Right lobe of liver (tissue), 6 donors: Measurements from ENCODE around the gene ITPR2. TPM values are rescaled to one million over a fixed set of nuclear protein-coding genes. Genes with fewer than 3 reads are reported as not detected.
"Not testable (repeated sequence)": the region's sequence is repeated elsewhere in the genome, so short reads cannot be mapped to it uniquely, and the experiment has no call there.

Experiments used
- ATAC-seq, 4 donors: fragments of 200-7000 bp; cut with Tn5 transposase; one replicate each; pipeline ENCODE4 v1.9.1; 2020; ENCODE audit warnings: mild to moderate bottlenecking in 4 of 4, moderate library complexity in 4 of 4
- DNase-seq, 3 donors: peaks; one replicate each; pipeline ENCODE4 v3.0.0-alpha.2; 2020
- H3K27ac ChIP-seq, 3 donors: fragments of 200-600 bp; one replicate each; pipeline ENCODE4 v1.8.0; 2022
- H3K27me3 ChIP-seq, 2 donors: fragments of 200-600 bp; one replicate each; pipeline ENCODE4 v1.8.0; 2022
- H3K36me3 ChIP-seq, 4 donors: fragments of 200-600 bp; sonication (generic) in 1 of 4; one replicate each; pipeline versions ENCODE4 v1.5.1 to v1.8.0; 2017 to 2022; ENCODE audit warnings: control low read depth in 1 of 4
- H3K4me1 ChIP-seq, 4 donors: fragments of 200-600 bp; sonication (generic) in 1 of 4; one replicate each; pipeline versions ENCODE4 v1.5.1 to v1.8.0; 2017 to 2022; ENCODE audit warnings: control low read depth in 1 of 4
- H3K4me3 ChIP-seq, 3 donors: fragments of 200-600 bp; one replicate each; pipeline ENCODE4 v1.8.0; 2022
- H3K9me3 ChIP-seq, 4 donors: fragments of 200-600 bp; sonication (generic) in 1 of 4; one replicate each; pipeline versions ENCODE4 v1.5.1 to v1.8.0; 2017 to 2022; ENCODE audit warnings: control low read depth in 1 of 4
- POLR2A ChIP-seq: fragments of 450-650 bp; IDR thresholded peaks from one replicate; pipeline ENCODE4 v1.6.1; 2017; ENCODE audit warnings: antibody characterized with exemption, mild to moderate bottlenecking
- WGBS: methylation state at CpG from one replicate; pipeline ENCODE4 v1.1.6; 2018; ENCODE audit warnings: low coverage, low lambda C conversion rate; ENCODE audit not compliant: insufficient coverage; ENCODE audit errors: missing lambda C conversion rate; 5-methylcytosine and 5-hydroxymethylcytosine counted together
- intact Hi-C, 2 donors: fragments of 100-400 bp; cut with DNase I; formaldehyde crosslinking; loops; one replicate each; pipeline versions ENCODE4 v1.11.2 to v1.14.1; 2022
- total RNA-seq, 6 experiments: library from RNA; depleted of rRNA in 2 of 6; stranded (reverse); fragments of >200 nt in 2 of 6; fragmentation: NEBNext Ultra II Directional in 3 of 6; extraction: Animal tissue kit (Norgen Biotek cat#: 25700) in 3 of 6; gene quantifications; one replicate each; pipeline versions ENCODE4 v1.1.0 to v1.2.4, GENCODE V29; 2016 to 2023
- TF ChIP-seq, protein P1 (sequence below), 4 donors: fragments of 200-600 bp in 3 of 4; fragments of 450-650 bp in 1 of 4; IDR thresholded peaks; one replicate each; pipeline versions ENCODE4 v1.5.1 to v1.8.0; 2016 to 2022; ENCODE audit warnings: antibody characterized with exemption in 4 of 4, mild to moderate bottlenecking in 2 of 4
- donor health status: DM: no; HTN: yes; CAD: no.
- donor health status: DM: no; HTN: no; CAD: no.
- donor health status: DM: no; HTN: no; CAD: no.
- donor health status: DM: no; HTN: yes; CAD: no.
- donor health status: DM: no; HTN: yes; CAD: no.

ITPR2 gene
- total RNA-seq, 6 experiments from 2014 or later: 39.3 to 114 (median 57.2) TPM

DNA sequence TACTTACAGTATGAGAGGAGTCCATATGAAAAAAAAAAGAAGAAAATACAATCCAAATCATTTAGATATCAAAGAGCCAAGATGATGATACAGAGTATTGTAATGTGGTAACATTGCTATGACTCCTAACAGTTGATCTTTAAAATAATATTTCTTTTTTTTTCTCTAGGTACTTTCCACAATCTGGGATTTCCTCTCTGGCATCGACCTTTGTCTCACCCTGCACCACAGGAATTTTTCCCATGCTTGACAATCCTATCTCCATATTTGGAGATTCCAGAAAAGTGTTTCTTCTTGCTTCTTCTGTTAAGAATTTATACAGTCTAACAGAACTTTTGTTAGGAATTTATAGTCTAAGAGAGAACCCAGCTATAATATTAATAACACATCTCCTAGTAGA lies 184.4 kb downstream of the ITPR2 start:
- Histone ChIP-seq H3K27ac (no peak overlapping the region), H3K9me3 (no peaks in the 10 kb centered on the region), H3K4me1 (peaks cover 0 to 22% (median 5%) of the 10 kb centered on the region in 4 donors), H3K27me3 (no peaks in the 10 kb centered on the region), H3K4me3 (no peak overlapping the region), H3K36me3 (peaks cover 0 to 25% (median 0%) of the 10 kb centered on the region in 4 donors)
- intact Hi-C loops: no loop called here
- 16% methylated on average over 1 of the region's 1 CpG for WGBS
- TF ChIP-seq, protein P1, sequence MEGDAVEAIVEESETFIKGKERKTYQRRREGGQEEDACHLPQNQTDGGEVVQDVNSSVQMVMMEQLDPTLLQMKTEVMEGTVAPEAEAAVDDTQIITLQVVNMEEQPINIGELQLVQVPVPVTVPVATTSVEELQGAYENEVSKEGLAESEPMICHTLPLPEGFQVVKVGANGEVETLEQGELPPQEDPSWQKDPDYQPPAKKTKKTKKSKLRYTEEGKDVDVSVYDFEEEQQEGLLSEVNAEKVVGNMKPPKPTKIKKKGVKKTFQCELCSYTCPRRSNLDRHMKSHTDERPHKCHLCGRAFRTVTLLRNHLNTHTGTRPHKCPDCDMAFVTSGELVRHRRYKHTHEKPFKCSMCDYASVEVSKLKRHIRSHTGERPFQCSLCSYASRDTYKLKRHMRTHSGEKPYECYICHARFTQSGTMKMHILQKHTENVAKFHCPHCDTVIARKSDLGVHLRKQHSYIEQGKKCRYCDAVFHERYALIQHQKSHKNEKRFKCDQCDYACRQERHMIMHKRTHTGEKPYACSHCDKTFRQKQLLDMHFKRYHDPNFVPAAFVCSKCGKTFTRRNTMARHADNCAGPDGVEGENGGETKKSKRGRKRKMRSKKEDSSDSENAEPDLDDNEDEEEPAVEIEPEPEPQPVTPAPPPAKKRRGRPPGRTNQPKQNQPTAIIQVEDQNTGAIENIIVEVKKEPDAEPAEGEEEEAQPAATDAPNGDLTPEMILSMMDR (IDR thresholded peaks at IDR 0.05): no peak
- no peak for DNase-seq
- ATAC-seq: peak in 1 of 4 donors; percentile 47

DNA sequence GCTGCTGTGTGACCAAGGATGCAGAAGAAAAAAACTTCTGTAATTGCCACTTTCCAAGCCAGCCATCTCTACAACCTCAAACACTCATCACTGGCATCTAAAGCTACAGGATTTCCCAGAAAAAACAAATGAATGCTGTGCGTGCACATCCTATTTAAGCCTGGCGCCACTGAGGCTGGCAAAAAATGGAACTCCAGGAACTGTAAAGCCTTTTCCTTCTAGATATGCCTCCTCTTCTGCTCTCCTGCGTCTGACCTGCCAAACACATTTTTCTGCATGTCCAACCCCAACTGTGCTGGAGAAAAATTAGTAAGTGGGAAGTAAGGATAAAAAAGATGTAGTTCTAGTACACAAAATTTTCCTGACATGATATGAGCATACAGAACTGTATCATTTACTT lies 184.9 kb downstream of the ITPR2 start:
- H3K9me3 ChIP-seq: no peaks in the 10 kb centered on the region
- peaks cover 0 to 20% (median 0%) of the 10 kb centered on the region in 4 donors for H3K36me3 ChIP-seq
- WGBS: 68% methylated on average over 3 of the region's 3 CpGs
- DNase-seq (no peak), ATAC-seq (peak in 2 of 4 donors; percentile 9 to 11)
- H3K27me3 ChIP-seq: no peaks in the 10 kb centered on the region
- intact Hi-C loops: no loop called here
- H3K4me1 ChIP-seq: peaks cover 0 to 22% (median 5%) of the 10 kb centered on the region in 4 donors
- TF ChIP-seq, protein P1 (IDR thresholded peaks at IDR 0.05): no peak
- no peak for TF ChIP-seq POLR2A
- no peak overlapping the region for H3K27ac ChIP-seq
- no peak overlapping the region for H3K4me3 ChIP-seq

DNA sequence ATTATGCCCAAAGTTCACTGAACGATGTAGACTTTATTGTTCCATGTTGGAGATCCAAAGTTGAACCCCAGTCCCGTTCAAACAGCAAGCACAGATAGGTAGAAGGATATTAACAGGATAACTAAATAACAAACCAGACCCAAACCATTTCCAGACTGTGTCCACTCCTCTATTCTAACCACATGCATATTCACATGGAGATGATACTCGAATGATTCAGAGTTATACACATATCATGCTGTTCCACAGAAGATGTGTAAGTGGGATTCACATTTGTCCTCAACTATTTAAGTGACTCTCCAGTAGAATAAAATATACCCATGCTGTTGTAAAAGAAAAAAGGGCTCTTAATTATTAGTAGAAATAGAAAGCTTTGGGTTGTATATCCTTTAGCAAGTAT lies 185.9 kb downstream of the ITPR2 start:
- no peak overlapping the region for H3K4me3 ChIP-seq
- peaks cover 0 to 22% (median 5%) of the 10 kb centered on the region in 4 donors for H3K4me1 ChIP-seq
- peaks cover 0 to 11% (median 0%) of the 10 kb centered on the region in 4 donors for H3K36me3 ChIP-seq
- no peaks in the 10 kb centered on the region for H3K9me3 ChIP-seq
- ATAC-seq (no peak), DNase-seq (no peak)
- no peak for TF ChIP-seq POLR2A
- TF ChIP-seq, protein P1 (IDR thresholded peaks at IDR 0.05): no peak
- no peaks in the 10 kb centered on the region for H3K27me3 ChIP-seq
- intact Hi-C loops: no loop called here
- H3K27ac ChIP-seq: no peak overlapping the region
- WGBS: 97% methylated on average over 3 of the region's 3 CpGs

DNA sequence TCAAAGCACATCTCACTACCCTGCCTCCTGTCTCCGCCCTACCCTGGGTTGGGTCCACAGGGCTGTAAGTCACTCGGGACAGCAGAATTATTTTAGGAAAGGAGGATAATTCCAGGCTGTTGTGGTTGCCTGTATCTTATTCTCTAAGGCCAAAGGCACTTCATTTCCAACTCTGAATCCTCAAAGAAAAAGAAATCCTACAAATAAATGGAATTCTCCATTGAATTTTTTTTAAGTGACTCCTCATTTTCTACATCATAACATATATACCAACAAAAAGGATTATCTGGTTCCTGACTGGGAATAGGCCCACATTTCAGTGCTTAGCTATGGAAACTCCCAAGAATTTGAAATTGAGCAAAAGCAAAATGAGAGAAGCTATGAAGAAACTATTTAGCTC lies 186.4 kb downstream of the ITPR2 start:
- ATAC-seq (no peak), DNase-seq (no peak)
- intact Hi-C loops: no loop called here
- H3K27me3 ChIP-seq: no peaks in the 10 kb centered on the region
- peaks cover 0 to 22% (median 5%) of the 10 kb centered on the region in 4 donors for H3K4me1 ChIP-seq
- TF ChIP-seq, protein P1 (IDR thresholded peaks at IDR 0.05): no peak
- no peak for TF ChIP-seq POLR2A
- H3K27ac ChIP-seq: no peak overlapping the region
- WGBS: 67% methylated on average over 2 of the region's 2 CpGs
- no peak overlapping the region for H3K4me3 ChIP-seq
- H3K9me3 ChIP-seq: no peaks in the 10 kb centered on the region
- peaks cover 0 to 9% (median 0%) of the 10 kb centered on the region in 4 donors for H3K36me3 ChIP-seq

DNA sequence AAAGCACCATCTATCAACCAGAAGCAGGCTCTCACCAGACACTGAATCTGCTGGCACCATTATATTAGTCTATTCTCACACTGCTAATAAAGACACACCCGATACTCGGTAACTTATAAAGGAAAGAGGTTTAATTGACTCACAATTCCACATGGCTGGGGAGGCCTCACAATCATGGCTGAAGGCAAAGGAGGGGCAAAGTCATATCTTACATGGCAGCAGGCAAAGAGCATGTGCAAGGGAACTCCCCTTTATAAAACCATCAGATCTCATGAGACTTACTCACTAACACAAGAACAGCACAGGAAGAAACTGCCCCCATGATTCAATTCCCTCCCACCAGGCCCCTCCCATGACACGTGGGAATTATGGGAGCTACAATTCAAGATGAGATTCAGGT lies 188.6 kb downstream of the ITPR2 start:
- peaks cover 0 to 15% (median 4%) of the 10 kb centered on the region in 4 donors for H3K4me1 ChIP-seq
- H3K9me3 ChIP-seq, DNase-seq, ATAC-seq, H3K4me3 ChIP-seq, intact Hi-C loops, H3K27me3 ChIP-seq, H3K36me3 ChIP-seq, H3K27ac ChIP-seq: not testable (repeated sequence)
- WGBS: 100% methylated on average over 2 of the region's 3 CpGs
